ENCODE data around the gene GSKIP.
A peak's percentile ranks its signal among the peaks of the same experiment; 100 is the strongest.

GSKIP gene

GRCh38 chr14:96393071-96393691 is 29.9 kb downstream of the GSKIP start:
- Mint-ChIP-seq H3K9me3 (no peaks in the 10 kb centered on the region), H3K36me3 (ENCODE audit: low read depth) (no peaks in the 10 kb centered on the region), H3K27me3 (peaks cover 8% of the 10 kb centered on the region), H3K27ac (no peak overlapping the region), H3K4me1 (ENCODE audit: low read depth) (peaks cover 15% of the 10 kb centered on the region), H3K4me3 (peak overlapping the region; percentile 77)
- no peak for DNase-seq

GRCh38 chr14:96394047-96394815 is 30.9 kb downstream of the GSKIP start:
- Mint-ChIP-seq H3K27ac (no peak overlapping the region), H3K27me3 (peaks cover 8% of the 10 kb centered on the region), H3K4me1 (ENCODE audit: low read depth) (peaks cover 15% of the 10 kb centered on the region), H3K36me3 (ENCODE audit: low read depth) (no peaks in the 10 kb centered on the region), H3K9me3 (no peaks in the 10 kb centered on the region), H3K4me3 (no peak overlapping the region)
- no peak for DNase-seq

- DNase-seq = no peak
- H3K27me3 Mint-ChIP-seq = peaks cover 12% of the 10 kb centered on the region
- H3K36me3 Mint-ChIP-seq (ENCODE audit: low read depth) = no peaks in the 10 kb centered on the region
- no peaks in the 10 kb centered on the region for H3K4me1 Mint-ChIP-seq (ENCODE audit: low read depth)
- H3K27ac Mint-ChIP-seq = no peak overlapping the region
- no peaks in the 10 kb centered on the region for H3K9me3 Mint-ChIP-seq
- no peak overlapping the region for H3K4me3 Mint-ChIP-seq
Measured at GRCh38 chr14:96398432-96398831, 35.1 kb downstream of the GSKIP start.

- Mint-ChIP-seq H3K4me3 (no peak overlapping the region), H3K27ac (no peak overlapping the region), H3K27me3 (peaks cover 12% of the 10 kb centered on the region), H3K9me3 (no peaks in the 10 kb centered on the region), H3K36me3 (ENCODE audit: low read depth) (no peaks in the 10 kb centered on the region), H3K4me1 (ENCODE audit: low read depth) (no peaks in the 10 kb centered on the region)
- DNase-seq = no peak
Measured at GRCh38 chr14:96398921-96399320, 35.6 kb downstream of the GSKIP start.

GRCh38 chr14:96399405-96399804 is 36.1 kb downstream of the GSKIP start:
- DNase-seq = no peak
- H3K9me3 Mint-ChIP-seq = no peaks in the 10 kb centered on the region
- no peaks in the 10 kb centered on the region for H3K4me1 Mint-ChIP-seq (ENCODE audit: low read depth)
- peaks cover 12% of the 10 kb centered on the region for H3K27me3 Mint-ChIP-seq
- H3K36me3 Mint-ChIP-seq (ENCODE audit: low read depth) = no peaks in the 10 kb centered on the region
- H3K27ac Mint-ChIP-seq = no peak overlapping the region
- H3K4me3 Mint-ChIP-seq = no peak overlapping the region

- DNase-seq = no peak
- no peak overlapping the region for H3K27ac Mint-ChIP-seq
- H3K4me3 Mint-ChIP-seq = no peak overlapping the region
- peaks cover 12% of the 10 kb centered on the region for H3K27me3 Mint-ChIP-seq
- no peaks in the 10 kb centered on the region for H3K4me1 Mint-ChIP-seq (ENCODE audit: low read depth)
- H3K36me3 Mint-ChIP-seq (ENCODE audit: low read depth) = no peaks in the 10 kb centered on the region
- H3K9me3 Mint-ChIP-seq = no peaks in the 10 kb centered on the region
Measured at GRCh38 chr14:96400495-96400894, 37.2 kb downstream of the GSKIP start.

GRCh38 chr14:96403409-96403808 is 40.1 kb downstream of the GSKIP start:
- Mint-ChIP-seq H3K9me3 (no peaks in the 10 kb centered on the region), H3K27ac (no peak overlapping the region), H3K27me3 (peaks cover 8% of the 10 kb centered on the region), H3K36me3 (ENCODE audit: low read depth) (no peaks in the 10 kb centered on the region), H3K4me3 (no peak overlapping the region), H3K4me1 (ENCODE audit: low read depth) (no peaks in the 10 kb centered on the region)
- no peak for DNase-seq

- DNase-seq = no peak
- no peaks in the 10 kb centered on the region for H3K36me3 Mint-ChIP-seq (ENCODE audit: low read depth)
- no peak overlapping the region for H3K27ac Mint-ChIP-seq
- H3K27me3 Mint-ChIP-seq = peaks cover 8% of the 10 kb centered on the region
- no peak overlapping the region for H3K4me3 Mint-ChIP-seq
- H3K9me3 Mint-ChIP-seq = no peaks in the 10 kb centered on the region
- H3K4me1 Mint-ChIP-seq (ENCODE audit: low read depth) = no peaks in the 10 kb centered on the region
Measured at GRCh38 chr14:96405677-96406076, 42.4 kb downstream of the GSKIP start.

GRCh38 chr14:96407935-96408570 is 44.7 kb downstream of the GSKIP start:
- no peaks in the 10 kb centered on the region for H3K9me3 Mint-ChIP-seq
- H3K27me3 Mint-ChIP-seq = no peaks in the 10 kb centered on the region
- no peak overlapping the region for H3K27ac Mint-ChIP-seq
- H3K4me3 Mint-ChIP-seq = no peak overlapping the region
- no peak for DNase-seq
- no peaks in the 10 kb centered on the region for H3K36me3 Mint-ChIP-seq (ENCODE audit: low read depth)
- H3K4me1 Mint-ChIP-seq (ENCODE audit: low read depth) = no peaks in the 10 kb centered on the region

GRCh38 chr14:96408608-96409007 is 45.3 kb downstream of the GSKIP start:
- no peak for DNase-seq
- H3K27ac Mint-ChIP-seq = no peak overlapping the region
- no peaks in the 10 kb centered on the region for H3K9me3 Mint-ChIP-seq
- H3K4me1 Mint-ChIP-seq (ENCODE audit: low read depth) = no peaks in the 10 kb centered on the region
- H3K4me3 Mint-ChIP-seq = no peak overlapping the region
- no peaks in the 10 kb centered on the region for H3K27me3 Mint-ChIP-seq
- H3K36me3 Mint-ChIP-seq (ENCODE audit: low read depth) = no peaks in the 10 kb centered on the region

GRCh38 chr14:96409701-96410100 is 46.4 kb downstream of the GSKIP start:
- Mint-ChIP-seq H3K9me3 (no peaks in the 10 kb centered on the region), H3K4me3 (no peak overlapping the region), H3K27me3 (no peaks in the 10 kb centered on the region), H3K36me3 (ENCODE audit: low read depth) (no peaks in the 10 kb centered on the region), H3K27ac (no peak overlapping the region), H3K4me1 (ENCODE audit: low read depth) (no peaks in the 10 kb centered on the region)
- no peak for DNase-seq

GRCh38 chr14:96410119-96410518 is 46.8 kb downstream of the GSKIP start:
- H3K4me1 Mint-ChIP-seq (ENCODE audit: low read depth) = no peaks in the 10 kb centered on the region
- H3K27ac Mint-ChIP-seq = no peak overlapping the region
- H3K27me3 Mint-ChIP-seq = no peaks in the 10 kb centered on the region
- H3K9me3 Mint-ChIP-seq = no peaks in the 10 kb centered on the region
- no peak overlapping the region for H3K4me3 Mint-ChIP-seq
- no peaks in the 10 kb centered on the region for H3K36me3 Mint-ChIP-seq (ENCODE audit: low read depth)
- no peak for DNase-seq

- H3K36me3 Mint-ChIP-seq (ENCODE audit: low read depth) = no peaks in the 10 kb centered on the region
- no peak for DNase-seq
- no peaks in the 10 kb centered on the region for H3K9me3 Mint-ChIP-seq
- H3K4me1 Mint-ChIP-seq (ENCODE audit: low read depth) = no peaks in the 10 kb centered on the region
- H3K27ac Mint-ChIP-seq = no peak overlapping the region
- H3K4me3 Mint-ChIP-seq = no peak overlapping the region
- H3K27me3 Mint-ChIP-seq = no peaks in the 10 kb centered on the region
Measured at GRCh38 chr14:96413526-96413925, 50.2 kb downstream of the GSKIP start.

- H3K27ac Mint-ChIP-seq = no peak overlapping the region
Measured at GRCh38 chr14:96415559-96415958, 52.2 kb downstream of the GSKIP start.

GRCh38 chr14:96416292-96416691 is 53.0 kb downstream of the GSKIP start:
- no peaks in the 10 kb centered on the region for H3K36me3 Mint-ChIP-seq (ENCODE audit: low read depth)
- H3K9me3 Mint-ChIP-seq = no peaks in the 10 kb centered on the region
- no peak overlapping the region for H3K4me3 Mint-ChIP-seq
- DNase-seq = no peak
- H3K4me1 Mint-ChIP-seq (ENCODE audit: low read depth) = no peaks in the 10 kb centered on the region
- H3K27ac Mint-ChIP-seq = no peak overlapping the region
- H3K27me3 Mint-ChIP-seq = no peaks in the 10 kb centered on the region

More at GRCh38 chr14:96415559-96415958, 52.2 kb downstream of the GSKIP start:
- Mint-ChIP-seq H3K4me3 (no peak overlapping the region), H3K27me3 (no peaks in the 10 kb centered on the region), H3K9me3 (no peaks in the 10 kb centered on the region), H3K36me3 (ENCODE audit: low read depth) (no peaks in the 10 kb centered on the region), H3K4me1 (ENCODE audit: low read depth) (no peaks in the 10 kb centered on the region)
- DNase-seq = no peak

Measured in activated T-cell treated with anti-CD3 and anti-CD28 coated beads, Interleukin-2, amount 50 U/mL, for 24 hours (primary cell).